ENCODE results near the gene SDK2.

DNA sequence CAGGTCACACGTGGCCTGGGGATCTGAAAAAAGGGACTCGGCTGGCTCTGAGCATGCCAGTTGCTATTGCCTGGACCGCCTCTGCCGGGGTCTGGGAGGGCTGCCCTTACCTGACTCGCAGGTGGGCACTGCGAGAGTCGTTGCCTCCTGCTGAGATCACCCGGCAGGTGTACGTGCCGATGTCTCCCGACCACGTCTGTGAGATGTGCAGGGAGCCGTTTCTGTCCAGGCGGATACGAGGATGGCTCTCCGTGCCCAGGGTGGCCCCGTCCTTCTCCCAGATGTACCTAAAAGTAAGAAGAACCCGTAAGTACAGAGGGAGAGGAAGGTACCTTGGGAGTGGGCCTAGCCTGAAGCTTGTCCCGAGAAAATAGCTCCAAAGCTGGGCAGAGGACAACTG, 220.4 kb downstream of the SDK2 start:
- TF ChIP-seq BHLHE40 (IDR thresholded peaks at IDR 0.05; ENCODE audit: borderline replicate concordance) (no peak), CTBP1 (IDR thresholded peaks at IDR 0.05; ENCODE audit: borderline replicate concordance) (no peak), FOXA1 (IDR thresholded peaks at IDR 0.05) (no peak), FOXM1 (IDR thresholded peaks at IDR 0.05; ENCODE audit: borderline replicate concordance) (no peak), SUZ12 (IDR thresholded peaks at IDR 0.05) (no peak), ARNT (IDR thresholded peaks at IDR 0.05) (no peak)
